Epithelial cell of prostate (primary cell): ENCODE results near the gene GXYLT1.
"Not testable (repeated sequence)": the region's sequence is repeated elsewhere in the genome, so short reads cannot be mapped to it uniquely, and the experiment has no call there.

Source experiments
- DNase-seq: peaks from one replicate; pipeline ENCODE4 v3.0.0-alpha.2; 2011; ENCODE audit warnings: low read depth, low spot score
- H3K27ac ChIP-seq: fragments of 450-650 bp; 2 replicates; pipeline ENCODE4 v1.5.1; 2017; ENCODE audit warnings: mild to moderate bottlenecking

The GXYLT1 gene

GRCh38 chr12:42145552-42146215, 1.0 kb upstream of the GXYLT1 start:
- DNase-seq = no peak
- H3K27ac ChIP-seq = no peak overlapping the region

- peak overlapping the region; percentile 82 for H3K27ac ChIP-seq
- no peak for DNase-seq
Observed at GRCh38 chr12:42145197-42145549, 499 bp upstream of the GXYLT1 start.

- peak overlapping the region; percentile 82 for H3K27ac ChIP-seq
- DNase-seq = no peak
Observed at GRCh38 chr12:42144158-42144407, 591 bp downstream of the GXYLT1 start.

GRCh38 chr12:42143452-42144157, 1.1 kb downstream of the GXYLT1 start:
- DNase-seq = no peak
- H3K27ac ChIP-seq = peak overlapping the region; percentile 82

GRCh38 chr12:42141981-42142606, 2.6 kb downstream of the GXYLT1 start:
- no peak for DNase-seq
- no peak overlapping the region for H3K27ac ChIP-seq

- DNase-seq = no peak
- H3K27ac ChIP-seq = no peak overlapping the region
Observed at GRCh38 chr12:42140901-42141300, 3.8 kb downstream of the GXYLT1 start.

- DNase-seq = no peak
- H3K27ac ChIP-seq = peak overlapping the region; percentile 22
Observed at GRCh38 chr12:42135259-42135814, 9.3 kb downstream of the GXYLT1 start.

- peak overlapping the region; percentile 61 for H3K27ac ChIP-seq
- no peak for DNase-seq
Observed at GRCh38 chr12:42130672-42131402, 13.8 kb downstream of the GXYLT1 start.

- no peak overlapping the region for H3K27ac ChIP-seq
- no peak for DNase-seq
Observed at GRCh38 chr12:42129595-42130204, 15.0 kb downstream of the GXYLT1 start.

- no peak for DNase-seq
- no peak overlapping the region for H3K27ac ChIP-seq
Observed at GRCh38 chr12:42128888-42129287, 15.8 kb downstream of the GXYLT1 start.

GRCh38 chr12:42128327-42128726, 16.3 kb downstream of the GXYLT1 start:
- DNase-seq = no peak

GRCh38 chr12:42126963-42127362, 17.7 kb downstream of the GXYLT1 start:
- no peak for DNase-seq
- no peak overlapping the region for H3K27ac ChIP-seq

More at GRCh38 chr12:42128327-42128726, 16.3 kb downstream of the GXYLT1 start:
- H3K27ac ChIP-seq = no peak overlapping the region

- DNase-seq = no peak
- H3K27ac ChIP-seq = no peak overlapping the region
Observed at GRCh38 chr12:42125388-42125767, 19.3 kb downstream of the GXYLT1 start.

GRCh38 chr12:42124764-42125387, 19.8 kb downstream of the GXYLT1 start:
- H3K27ac ChIP-seq = no peak overlapping the region
- DNase-seq = no peak

- DNase-seq = no peak
- no peak overlapping the region for H3K27ac ChIP-seq
Observed at GRCh38 chr12:42119085-42119633, 25.5 kb downstream of the GXYLT1 start.

- H3K27ac ChIP-seq = no peak overlapping the region
- DNase-seq = no peak
Observed at GRCh38 chr12:42118136-42118879, 26.4 kb downstream of the GXYLT1 start.

- no peak overlapping the region for H3K27ac ChIP-seq
- no peak for DNase-seq
Observed at GRCh38 chr12:42109031-42109430, 35.6 kb downstream of the GXYLT1 start.

GRCh38 chr12:42106791-42107190, 37.9 kb downstream of the GXYLT1 start:
- not testable (repeated sequence) for H3K27ac ChIP-seq, DNase-seq

GRCh38 chr12:42104784-42105183, 39.9 kb downstream of the GXYLT1 start:
- H3K27ac ChIP-seq = no peak overlapping the region

More at GRCh38 chr12:42104784-42105183, 39.9 kb downstream of the GXYLT1 start:
- no peak for DNase-seq
